ENCODE results near the gene FTO. TPM values are rescaled to one million over a fixed set of nuclear protein-coding genes. Genes with fewer than 3 reads are reported as not detected.

The FTO gene
- polyA plus RNA-seq, 3 donors, result 16.8 to 51.0 (median 37.7) TPM

DNA sequence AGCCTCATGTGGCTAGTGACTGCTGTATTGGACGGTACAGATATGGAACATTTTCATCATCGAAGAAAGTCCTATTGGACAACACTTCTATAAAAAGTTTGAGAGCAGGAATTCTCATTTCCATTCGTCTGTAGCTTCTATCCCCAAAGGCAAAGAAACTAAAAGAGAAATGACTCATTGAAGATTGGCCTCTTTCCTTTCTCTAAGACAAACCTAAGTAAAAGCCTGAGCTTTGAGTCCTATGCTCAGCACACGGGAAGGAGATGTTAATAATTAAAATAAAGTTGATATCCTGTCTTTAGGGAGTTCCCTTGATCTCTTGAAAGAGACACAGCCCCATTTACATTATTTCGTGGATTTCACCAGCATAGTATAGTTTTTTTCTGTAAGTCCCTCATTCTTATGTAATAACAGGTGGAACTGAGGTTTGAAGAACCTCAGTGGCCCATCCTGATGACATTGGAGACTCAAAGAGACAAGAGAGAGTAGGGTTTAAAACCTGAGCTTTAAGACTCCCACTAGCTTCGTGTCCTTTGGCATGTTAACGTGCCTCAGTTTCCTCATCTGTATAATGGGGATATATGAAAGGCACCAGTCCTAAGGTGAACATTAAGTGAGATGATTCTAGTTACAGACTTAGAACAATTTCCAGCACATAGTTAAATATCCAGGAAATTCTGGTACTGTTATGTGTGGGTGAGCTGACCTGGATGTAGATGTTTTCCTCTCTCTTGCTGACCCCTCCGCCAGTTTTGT, 408.7 kb downstream of the FTO start:
- TF ChIP-seq, protein P1, sequence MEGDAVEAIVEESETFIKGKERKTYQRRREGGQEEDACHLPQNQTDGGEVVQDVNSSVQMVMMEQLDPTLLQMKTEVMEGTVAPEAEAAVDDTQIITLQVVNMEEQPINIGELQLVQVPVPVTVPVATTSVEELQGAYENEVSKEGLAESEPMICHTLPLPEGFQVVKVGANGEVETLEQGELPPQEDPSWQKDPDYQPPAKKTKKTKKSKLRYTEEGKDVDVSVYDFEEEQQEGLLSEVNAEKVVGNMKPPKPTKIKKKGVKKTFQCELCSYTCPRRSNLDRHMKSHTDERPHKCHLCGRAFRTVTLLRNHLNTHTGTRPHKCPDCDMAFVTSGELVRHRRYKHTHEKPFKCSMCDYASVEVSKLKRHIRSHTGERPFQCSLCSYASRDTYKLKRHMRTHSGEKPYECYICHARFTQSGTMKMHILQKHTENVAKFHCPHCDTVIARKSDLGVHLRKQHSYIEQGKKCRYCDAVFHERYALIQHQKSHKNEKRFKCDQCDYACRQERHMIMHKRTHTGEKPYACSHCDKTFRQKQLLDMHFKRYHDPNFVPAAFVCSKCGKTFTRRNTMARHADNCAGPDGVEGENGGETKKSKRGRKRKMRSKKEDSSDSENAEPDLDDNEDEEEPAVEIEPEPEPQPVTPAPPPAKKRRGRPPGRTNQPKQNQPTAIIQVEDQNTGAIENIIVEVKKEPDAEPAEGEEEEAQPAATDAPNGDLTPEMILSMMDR (IDR thresholded peaks at IDR 0.05), result no peak
- intact Hi-C loops (cut with micrococcal nuclease), result no loop called here
- H3K4me1 ChIP-seq (ENCODE audit: control insufficient read depth in 1 of 2, insufficient read depth in 2 of 2, low read length in 2 of 2), result no peaks in the 10 kb centered on the region
- DNase-seq, result no peak
- H3K36me3 ChIP-seq (replicated peaks in 1 of 2; ENCODE audit: control insufficient read depth in 1 of 2, insufficient read depth in 2 of 2, low read length in 2 of 2), result peaks cover 2 to 11% of the 10 kb centered on the region in 2 donors
- no peaks in the 10 kb centered on the region for H3K79me2 ChIP-seq (ENCODE audit: insufficient read depth, low read length)
- Mint-ChIP-seq H3K9me3 (no peaks in the 10 kb centered on the region), H3K4me1 (no peaks in the 10 kb centered on the region), H3K27me3 (ENCODE audit: low read depth in 3 of 3) (no peaks in the 10 kb centered on the region), H3K36me3 (peaks cover 16 to 21% of the 10 kb centered on the region in 2 donors), H3K4me3 (no peak overlapping the region), H3K27ac (no peak overlapping the region)
- 100% methylated on average over 2 of the region's 8 CpGs for WGBS (ENCODE audit: insufficient coverage)
- no peaks in the 10 kb centered on the region for H4K20me1 ChIP-seq (ENCODE audit: insufficient read depth, low read length)
- H3K4me3 ChIP-seq (replicated peaks in 1 of 3; ENCODE audit: low read depth in 2 of 3, low read length in 3 of 3), result no peak overlapping the region
- no peak overlapping the region for H2AFZ ChIP-seq (ENCODE audit: insufficient read depth, low read depth, low read length, poor library complexity, severe bottlenecking)
- H3K4me2 ChIP-seq (replicated peaks; ENCODE audit: extremely low read depth, low read length, poor library complexity, severe bottlenecking), result no peak overlapping the region
- H3K9ac ChIP-seq (ENCODE audit: insufficient read depth, low read length, poor library complexity, severe bottlenecking), result no peak overlapping the region
- no peak overlapping the region for H3K27ac ChIP-seq (ENCODE audit: low read depth in 1 of 2, low read length in 2 of 2)
- no peaks in the 10 kb centered on the region for H3K27me3 ChIP-seq (ENCODE audit: control insufficient read depth in 2 of 2, insufficient read depth in 2 of 2, low read length in 2 of 2)
- H3K9me3 ChIP-seq (replicated peaks in 1 of 2; ENCODE audit: control insufficient read depth in 1 of 2, insufficient read depth in 1 of 2, low read length in 2 of 2), result no peaks in the 10 kb centered on the region

DNA sequence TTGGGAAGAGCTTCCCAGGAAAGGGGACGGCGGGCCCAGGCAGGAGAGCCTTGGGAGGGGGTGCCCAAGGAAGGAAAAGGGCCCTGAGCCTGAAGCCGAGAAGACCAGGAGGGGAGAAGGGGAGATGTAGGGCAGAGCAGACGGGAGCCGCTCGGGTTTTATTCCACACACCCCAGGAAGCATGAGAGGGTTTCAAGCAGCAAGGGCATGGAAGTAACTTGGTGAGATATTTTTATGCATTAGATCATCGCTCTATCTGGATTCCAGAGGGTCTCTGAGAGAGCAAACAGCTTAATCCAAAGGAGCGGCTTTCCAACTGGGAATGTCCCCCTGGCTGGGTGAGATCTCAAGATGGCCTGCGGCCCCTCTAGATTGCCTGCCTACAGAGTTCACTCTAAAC, 411.6 kb downstream of the FTO start:
- H3K9me3 Mint-ChIP-seq, result no peaks in the 10 kb centered on the region
- Histone ChIP-seq H3K4me1 (ENCODE audit: control insufficient read depth in 1 of 2, insufficient read depth in 2 of 2, low read length in 2 of 2) (no peaks in the 10 kb centered on the region), H3K9ac (ENCODE audit: insufficient read depth, low read length, poor library complexity, severe bottlenecking) (no peak overlapping the region), H3K4me3 (replicated peaks in 1 of 3; ENCODE audit: low read depth in 2 of 3, low read length in 3 of 3) (no peak overlapping the region), H2AFZ (ENCODE audit: insufficient read depth, low read depth, low read length, poor library complexity, severe bottlenecking) (no peak overlapping the region), H3K27me3 (ENCODE audit: control insufficient read depth in 2 of 2, insufficient read depth in 2 of 2, low read length in 2 of 2) (no peaks in the 10 kb centered on the region), H3K79me2 (ENCODE audit: insufficient read depth, low read length) (no peaks in the 10 kb centered on the region), H3K27ac (ENCODE audit: low read depth in 1 of 2, low read length in 2 of 2) (no peak overlapping the region), H4K20me1 (ENCODE audit: insufficient read depth, low read length) (no peaks in the 10 kb centered on the region), H3K36me3 (replicated peaks in 1 of 2; ENCODE audit: control insufficient read depth in 1 of 2, insufficient read depth in 2 of 2, low read length in 2 of 2) (peaks cover 2 to 11% of the 10 kb centered on the region in 2 donors), H3K9me3 (replicated peaks in 1 of 2; ENCODE audit: control insufficient read depth in 1 of 2, insufficient read depth in 1 of 2, low read length in 2 of 2) (no peaks in the 10 kb centered on the region), H3K4me2 (replicated peaks; ENCODE audit: extremely low read depth, low read length, poor library complexity, severe bottlenecking) (no peak overlapping the region)
- H3K4me3 Mint-ChIP-seq, result no peak overlapping the region
- DNase-seq, result no peak
- no peaks in the 10 kb centered on the region for H3K4me1 Mint-ChIP-seq
- 100% methylated on average over 4 of the region's 9 CpGs for WGBS (ENCODE audit: insufficient coverage)
- no peaks in the 10 kb centered on the region for H3K27me3 Mint-ChIP-seq (ENCODE audit: low read depth in 3 of 3)
- peaks cover 16 to 21% of the 10 kb centered on the region in 2 donors for H3K36me3 Mint-ChIP-seq
- no peak overlapping the region for H3K27ac Mint-ChIP-seq
- TF ChIP-seq, protein P1 (IDR thresholded peaks at IDR 0.05), result no peak
- intact Hi-C loops (cut with micrococcal nuclease), result no loop called here

All from CD14-positive monocyte (primary cell).